ENCODE measurements around the gene SAFB.

The SAFB gene

GRCh38 chr19:5624018-5624663 is 1.3 kb downstream of the SAFB start:
- no peak for ATAC-seq (ENCODE audit: insufficient read depth, low read depth)
- Histone ChIP-seq H3K79me2 (ENCODE audit: insufficient read depth, low read length) (peaks cover 97% of the 10 kb centered on the region), H3K27ac (ENCODE audit: low read length) (peak overlapping the region; percentile 93), H3K4me3 (ENCODE audit: low read depth in 1 of 2, low read length in 2 of 2) (peak overlapping the region; percentile 83 to 95), H3K36me3 (ENCODE audit: insufficient read depth, low read length) (peaks cover 78% of the 10 kb centered on the region), H3K9ac (ENCODE audit: low read depth, low read length) (peak overlapping the region; percentile 92), H2AFZ (ENCODE audit: low read depth, low read length) (no peak overlapping the region), H3K4me1 (ENCODE audit: insufficient read depth, low read length) (peaks cover 72% of the 10 kb centered on the region), H4K20me1 (ENCODE audit: insufficient read depth, low read length) (peaks cover 71% of the 10 kb centered on the region), H3K4me2 (ENCODE audit: insufficient read depth, low read length) (peak overlapping the region; percentile 92), H3K27me3 (ENCODE audit: insufficient read depth, low read length, poor library complexity) (no peaks in the 10 kb centered on the region), H3K9me3 (ENCODE audit: insufficient read depth, low read length, severe bottlenecking) (no peaks in the 10 kb centered on the region)
- no peak for TF ChIP-seq EZH2 (IDR thresholded peaks at IDR 0.05; ENCODE audit: borderline replicate concordance, low read depth, low read length, severe bottlenecking)
- no peak for TF ChIP-seq CTCF (IDR thresholded peaks at IDR 0.05; ENCODE audit: borderline replicate concordance, extremely low read depth, low read length, poor library complexity, severe bottlenecking)
- DNase-seq = peak; percentile 35

- TF ChIP-seq CTCF (IDR thresholded peaks at IDR 0.05; ENCODE audit: borderline replicate concordance, extremely low read depth, low read length, poor library complexity, severe bottlenecking) = no peak
- no peak for TF ChIP-seq EZH2 (IDR thresholded peaks at IDR 0.05; ENCODE audit: borderline replicate concordance, low read depth, low read length, severe bottlenecking)
- no peaks in the 10 kb centered on the region for H3K9me3 ChIP-seq (ENCODE audit: insufficient read depth, low read length, severe bottlenecking)
- peaks cover 97% of the 10 kb centered on the region for H3K79me2 ChIP-seq (ENCODE audit: insufficient read depth, low read length)
- H3K4me3 ChIP-seq (ENCODE audit: low read depth in 1 of 2, low read length in 2 of 2) = peak overlapping the region; percentile 83 to 95
- no peaks in the 10 kb centered on the region for H3K27me3 ChIP-seq (ENCODE audit: insufficient read depth, low read length, poor library complexity)
- H3K4me2 ChIP-seq (ENCODE audit: insufficient read depth, low read length) = peak overlapping the region; percentile 92
- H3K4me1 ChIP-seq (ENCODE audit: insufficient read depth, low read length) = peaks cover 67% of the 10 kb centered on the region
- H3K9ac ChIP-seq (ENCODE audit: low read depth, low read length) = peak overlapping the region; percentile 92
- H3K36me3 ChIP-seq (ENCODE audit: insufficient read depth, low read length) = peaks cover 78% of the 10 kb centered on the region
- ATAC-seq (ENCODE audit: insufficient read depth, low read depth) (no peak), DNase-seq (no peak)
- no peak overlapping the region for H2AFZ ChIP-seq (ENCODE audit: low read depth, low read length)
- peaks cover 73% of the 10 kb centered on the region for H4K20me1 ChIP-seq (ENCODE audit: insufficient read depth, low read length)
- H3K27ac ChIP-seq (ENCODE audit: low read length) = peak overlapping the region; percentile 93; the same call in 1 of the 2 replicates
Measured at GRCh38 chr19:5624741-5625278, 1.9 kb downstream of the SAFB start.

- peak overlapping the region; percentile 93; the same call in 1 of the 2 replicates for H3K27ac ChIP-seq (ENCODE audit: low read length)
- H3K9me3 ChIP-seq (ENCODE audit: insufficient read depth, low read length, severe bottlenecking) = no peaks in the 10 kb centered on the region
- H3K4me2 ChIP-seq (ENCODE audit: insufficient read depth, low read length) = peak overlapping the region; percentile 92
- H3K9ac ChIP-seq (ENCODE audit: low read depth, low read length) = peak overlapping the region; percentile 92
- peaks cover 76% of the 10 kb centered on the region for H3K36me3 ChIP-seq (ENCODE audit: insufficient read depth, low read length)
- peaks cover 97% of the 10 kb centered on the region for H3K79me2 ChIP-seq (ENCODE audit: insufficient read depth, low read length)
- peaks cover 58% of the 10 kb centered on the region for H3K4me1 ChIP-seq (ENCODE audit: insufficient read depth, low read length)
- ATAC-seq (ENCODE audit: insufficient read depth, low read depth) = no peak
- no peaks in the 10 kb centered on the region for H3K27me3 ChIP-seq (ENCODE audit: insufficient read depth, low read length, poor library complexity)
- no peak overlapping the region for H2AFZ ChIP-seq (ENCODE audit: low read depth, low read length)
- peaks cover 77% of the 10 kb centered on the region for H4K20me1 ChIP-seq (ENCODE audit: insufficient read depth, low read length)
- no peak for TF ChIP-seq CTCF (IDR thresholded peaks at IDR 0.05; ENCODE audit: borderline replicate concordance, extremely low read depth, low read length, poor library complexity, severe bottlenecking)
- TF ChIP-seq EZH2 (IDR thresholded peaks at IDR 0.05; ENCODE audit: borderline replicate concordance, low read depth, low read length, severe bottlenecking) = no peak
- DNase-seq = no peak
- peak overlapping the region in 1 of 2 experiments; percentile 83; a peak in 1 of 4 replicates for H3K4me3 ChIP-seq (ENCODE audit: low read depth in 1 of 2, low read length in 2 of 2)
Measured at GRCh38 chr19:5625641-5626040, 2.8 kb downstream of the SAFB start.

All from DND-41 (cell line).